Bronchial epithelial cell (primary cell): ENCODE results near the gene MSN. TPM values are rescaled to one million over a fixed set of nuclear protein-coding genes. Genes with fewer than 3 reads are reported as not detected.
A peak's percentile ranks its signal among the peaks of the same experiment; 100 is the strongest.

ENCODE experiments used
- DNase-seq: peaks from one replicate; pipeline ENCODE4 v3.0.0-alpha.2; 2010; ENCODE audit warnings: low read depth
- FAIRE-seq: peaks from 2 replicates; lab custom pipeline; 2011; peaks lifted over from hg19 to GRCh38; lab: Jason Lieb, UNC
- H3K27me3 ChIP-seq: 2 replicates; pipeline ENCODE4 v1.5.1; 2011; ENCODE audit warnings: low read length; ENCODE audit not compliant: control insufficient read depth, insufficient read depth
- H3K36me3 ChIP-seq: 2 replicates; pipeline ENCODE4 v1.5.1; 2011; ENCODE audit warnings: low read length; ENCODE audit not compliant: control insufficient read depth, insufficient read depth
- H3K4me3 ChIP-seq: 2 replicates; pipeline ENCODE4 v1.5.1; 2011; ENCODE audit warnings: mild to moderate bottlenecking, low read depth, low read length, control low read depth
- CTCF ChIP-seq: IDR thresholded peaks from 2 replicates; pipeline ENCODE4 v1.5.1; 2011; ENCODE audit warnings: mild to moderate bottlenecking, moderate library complexity, low read length, control low read depth, inconsistent platforms; ENCODE audit not compliant: insufficient read depth, severe bottlenecking
- total RNA-seq: library from RNA; depleted of rRNA; stranded (reverse); fragments of >200 nt; gene quantifications from 2 replicates; pipeline ENCODE4 v1.2.1, GENCODE V29; 2014

Gene MSN
- total RNA-seq, 1 donor from 2014 or later = 86.1 TPM

- H3K4me3 ChIP-seq = no peak overlapping the region
- TF ChIP-seq CTCF = peak; percentile 25
- DNase-seq (no peak), FAIRE-seq (no peak)
- no peaks in the 10 kb centered on the region for H3K36me3 ChIP-seq
- H3K27me3 ChIP-seq = no peaks in the 10 kb centered on the region
Measured at GRCh38 chrX:65745992-65746391, 78.5 kb downstream of the MSN start.

GRCh38 chrX:65750674-65751469 is 83.4 kb downstream of the MSN start:
- H3K27me3 ChIP-seq = no peaks in the 10 kb centered on the region
- H3K36me3 ChIP-seq = no peaks in the 10 kb centered on the region
- no peak for TF ChIP-seq CTCF
- H3K4me3 ChIP-seq = no peak overlapping the region
- FAIRE-seq (no peak), DNase-seq (no peak)

GRCh38 chrX:65751519-65751918 is 84.1 kb downstream of the MSN start:
- DNase-seq (no peak), FAIRE-seq (no peak)
- no peaks in the 10 kb centered on the region for H3K27me3 ChIP-seq
- no peak overlapping the region for H3K4me3 ChIP-seq
- no peaks in the 10 kb centered on the region for H3K36me3 ChIP-seq
- no peak for TF ChIP-seq CTCF

GRCh38 chrX:65752294-65752693 is 84.8 kb downstream of the MSN start:
- Histone ChIP-seq H3K27me3 (no peaks in the 10 kb centered on the region), H3K36me3 (no peaks in the 10 kb centered on the region), H3K4me3 (no peak overlapping the region)
- DNase-seq (no peak), FAIRE-seq (no peak)
- TF ChIP-seq CTCF = no peak

- TF ChIP-seq CTCF = no peak
- DNase-seq = peak; percentile 76
- Histone ChIP-seq H3K27me3 (no peaks in the 10 kb centered on the region), H3K4me3 (no peak overlapping the region), H3K36me3 (no peaks in the 10 kb centered on the region)
- no peak for FAIRE-seq
Measured at GRCh38 chrX:65755786-65756185, 88.3 kb downstream of the MSN start.

- no peak for FAIRE-seq
- no peak for TF ChIP-seq CTCF
- Histone ChIP-seq H3K27me3 (no peaks in the 10 kb centered on the region), H3K4me3 (no peak overlapping the region), H3K36me3 (no peaks in the 10 kb centered on the region)
- DNase-seq = peak; percentile 98
Measured at GRCh38 chrX:65757943-65758342, 90.5 kb downstream of the MSN start.
